GM21825 (cell line): ENCODE results near the gene TTC7B.
A peak's percentile ranks its signal among the peaks of the same experiment; 100 is the strongest.
"Not testable (repeated sequence)": the region's sequence is repeated elsewhere in the genome, so short reads cannot be mapped to it uniquely, and the experiment has no call there.

Experiments
- ATAC-seq: cut with Tn5 transposase; IDR thresholded peaks from one replicate; pipeline ENCODE4 v1.9.1; 2021; ENCODE audit warnings: mild to moderate bottlenecking, moderate library complexity; ENCODE audit not compliant: unreplicated experiment

TTC7B gene

GRCh38 chr14:90830931-90831701, 14.9 kb upstream of the TTC7B start:
- ATAC-seq, result no peak

- ATAC-seq, result no peak
Observed at GRCh38 chr14:90829677-90830076, 13.4 kb upstream of the TTC7B start.

GRCh38 chr14:90828642-90829487, 12.6 kb upstream of the TTC7B start:
- ATAC-seq, result peak; percentile 47

GRCh38 chr14:90827919-90828610, 11.8 kb upstream of the TTC7B start:
- ATAC-seq, result peak; percentile 99

- not testable (repeated sequence) for ATAC-seq
Observed at GRCh38 chr14:90823542-90823941, 7.3 kb upstream of the TTC7B start.

GRCh38 chr14:90820958-90821357, 4.7 kb upstream of the TTC7B start:
- ATAC-seq, result peak; percentile 64

GRCh38 chr14:90819734-90820393, 3.6 kb upstream of the TTC7B start:
- no peak for ATAC-seq

GRCh38 chr14:90818715-90819114, 2.5 kb upstream of the TTC7B start:
- no peak for ATAC-seq

- no peak for ATAC-seq
Observed at GRCh38 chr14:90816681-90817436, 629 bp upstream of the TTC7B start.

- no peak for ATAC-seq
Observed at GRCh38 chr14:90815572-90815821, 733 bp downstream of the TTC7B start.

GRCh38 chr14:90814806-90815571, 1.2 kb downstream of the TTC7B start:
- ATAC-seq, result no peak

- no peak for ATAC-seq
Observed at GRCh38 chr14:90813442-90813841, 2.8 kb downstream of the TTC7B start.

GRCh38 chr14:90812109-90812508, 4.1 kb downstream of the TTC7B start:
- ATAC-seq, result no peak

GRCh38 chr14:90811641-90812040, 4.6 kb downstream of the TTC7B start:
- ATAC-seq, result no peak

- no peak for ATAC-seq
Observed at GRCh38 chr14:90810806-90811205, 5.4 kb downstream of the TTC7B start.

- ATAC-seq, result no peak
Observed at GRCh38 chr14:90809530-90810312, 6.5 kb downstream of the TTC7B start.

- ATAC-seq, result no peak
Observed at GRCh38 chr14:90808759-90809529, 7.3 kb downstream of the TTC7B start.

GRCh38 chr14:90807060-90807459, 9.2 kb downstream of the TTC7B start:
- ATAC-seq, result no peak
